Muscle of arm (tissue), 14 donors: ENCODE results near the gene ARHGEF11. TPM values are rescaled to one million over a fixed set of nuclear protein-coding genes. Genes with fewer than 3 reads are reported as not detected.
A peak's percentile ranks its signal among the peaks of the same experiment; 100 is the strongest.

ENCODE experiments used
- DNase-seq: peaks from one replicate; pipeline ENCODE4 v3.0.0-alpha.2; 2013
- long read RNA-seq, 11 donors: transcript quantifications; one replicate each; lab custom pipeline, GENCODE V29; 2026
- polyA plus RNA-seq, 12 donors: library from polyadenylated mRNA; unstranded; fragments of 120-200 nt; gene quantifications; one replicate each; pipeline ENCODE4 v1.2.1, GENCODE V29; 2013; ENCODE audit not compliant: insufficient read length in 12 of 12

The ARHGEF11 gene, protein sequence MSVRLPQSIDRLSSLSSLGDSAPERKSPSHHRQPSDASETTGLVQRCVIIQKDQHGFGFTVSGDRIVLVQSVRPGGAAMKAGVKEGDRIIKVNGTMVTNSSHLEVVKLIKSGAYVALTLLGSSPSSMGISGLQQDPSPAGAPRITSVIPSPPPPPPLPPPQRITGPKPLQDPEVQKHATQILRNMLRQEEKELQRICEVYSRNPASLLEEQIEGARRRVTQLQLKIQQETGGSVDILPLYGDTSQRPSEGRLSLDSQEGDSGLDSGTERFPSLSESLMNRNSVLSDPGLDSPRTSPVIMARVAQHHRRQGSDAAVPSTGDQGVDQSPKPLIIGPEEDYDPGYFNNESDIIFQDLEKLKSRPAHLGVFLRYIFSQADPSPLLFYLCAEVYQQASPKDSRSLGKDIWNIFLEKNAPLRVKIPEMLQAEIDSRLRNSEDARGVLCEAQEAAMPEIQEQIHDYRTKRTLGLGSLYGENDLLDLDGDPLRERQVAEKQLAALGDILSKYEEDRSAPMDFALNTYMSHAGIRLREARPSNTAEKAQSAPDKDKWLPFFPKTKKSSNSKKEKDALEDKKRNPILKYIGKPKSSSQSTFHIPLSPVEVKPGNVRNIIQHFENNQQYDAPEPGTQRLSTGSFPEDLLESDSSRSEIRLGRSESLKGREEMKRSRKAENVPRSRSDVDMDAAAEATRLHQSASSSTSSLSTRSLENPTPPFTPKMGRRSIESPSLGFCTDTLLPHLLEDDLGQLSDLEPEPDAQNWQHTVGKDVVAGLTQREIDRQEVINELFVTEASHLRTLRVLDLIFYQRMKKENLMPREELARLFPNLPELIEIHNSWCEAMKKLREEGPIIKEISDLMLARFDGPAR (N-terminal part only)
- polyA plus RNA-seq, result 10 to 100 TPM in 11 of 12 donors, not detected in 1; 18.3 to 29.1 (median 20.6) TPM
- long read RNA-seq, donor 1, partial matches to known transcripts, result 54 of 54 reads
- long read RNA-seq, donor 1, other reads (novel, unspliced or antisense), result 0 of 54 reads
- long read RNA-seq, donor 2, partial matches to known transcripts, result 6 of 6 reads
- long read RNA-seq, donor 2, other reads (novel, unspliced or antisense), result 0 of 6 reads
- long read RNA-seq, donor 3, partial matches to known transcripts, result 5 of 5 reads
- long read RNA-seq, donor 3, other reads (novel, unspliced or antisense), result 0 of 5 reads
- long read RNA-seq, donor 4, partial matches to known transcripts, result 0 of 1 reads
- long read RNA-seq, donor 4, other reads (novel, unspliced or antisense), result 0 of 1 reads
- long read RNA-seq, donor 5, full-length matches to known transcripts, result 1 of 10 reads
- long read RNA-seq, donor 5, partial matches to known transcripts, result 9 of 10 reads
- long read RNA-seq, donor 5, other reads (novel, unspliced or antisense), result 0 of 10 reads
- long read RNA-seq, donor 6, result 0 reads
- long read RNA-seq, donor 7, result 0 reads
- long read RNA-seq, donor 8, full-length matches to known transcripts, result 1 of 14 reads
- long read RNA-seq, donor 8, partial matches to known transcripts, result 13 of 14 reads
- long read RNA-seq, donor 8, other reads (novel, unspliced or antisense), result 0 of 14 reads
- long read RNA-seq, donor 9, partial matches to known transcripts, result 5 of 5 reads
- long read RNA-seq, donor 9, other reads (novel, unspliced or antisense), result 0 of 5 reads
- long read RNA-seq, donor 10, full-length matches to known transcripts, result 1 of 6 reads
- long read RNA-seq, donor 10, partial matches to known transcripts, result 5 of 6 reads
- long read RNA-seq, donor 10, other reads (novel, unspliced or antisense), result 0 of 6 reads
- long read RNA-seq, donor 11, partial matches to known transcripts, result 11 of 11 reads
- long read RNA-seq, donor 11, other reads (novel, unspliced or antisense), result 0 of 11 reads

DNA sequence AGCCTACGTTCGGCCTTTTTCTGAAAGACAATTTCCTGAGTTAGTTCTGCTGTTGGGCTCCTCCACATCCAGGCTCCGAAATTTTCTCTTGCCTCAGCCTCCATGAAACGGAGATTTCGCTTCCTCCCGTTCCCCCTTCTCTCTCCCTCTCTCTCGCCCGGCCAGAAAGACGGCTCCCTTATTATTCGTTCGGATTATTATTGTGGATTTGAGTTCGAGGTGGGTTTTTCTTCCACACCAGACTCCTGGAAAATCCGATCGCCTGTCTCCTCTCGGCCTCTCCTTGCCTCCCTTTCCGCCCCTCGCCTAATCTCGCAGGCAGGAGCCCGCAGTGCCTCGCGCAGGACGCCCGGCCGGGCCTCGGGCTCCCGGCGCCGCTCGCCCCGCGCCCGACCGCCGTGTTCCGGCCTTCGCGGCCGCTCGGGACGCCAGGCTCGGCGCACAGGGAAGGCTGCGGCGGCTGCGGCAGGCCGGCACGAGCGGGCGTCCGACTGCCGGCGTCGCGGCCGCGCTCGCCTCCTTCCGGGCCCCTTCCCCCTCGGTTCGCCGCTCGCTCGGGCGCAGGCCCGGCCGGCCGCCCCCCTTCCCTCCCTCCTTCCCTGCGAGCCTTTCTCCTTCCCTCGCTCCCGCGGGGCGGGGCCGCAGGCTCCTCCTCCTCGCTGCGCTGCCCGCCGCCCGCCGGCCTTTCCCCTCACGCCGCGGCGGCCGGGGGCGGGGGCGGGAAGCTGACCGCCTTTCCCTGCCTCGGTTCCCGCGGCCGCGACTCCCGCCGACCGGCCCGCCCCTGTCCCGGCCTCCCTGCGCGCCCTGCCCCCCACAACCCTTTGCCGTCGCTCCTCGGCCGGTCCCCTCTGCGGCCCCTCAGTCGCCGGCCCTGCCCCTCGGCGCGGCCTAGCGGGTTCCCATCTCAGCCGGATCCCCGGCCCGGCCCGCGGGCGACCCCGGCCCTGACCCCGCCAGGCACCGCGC, at the start of gene ARHGEF11:
Gene ARHGEF11, minus strand, starts transcription at position 493 of the 969 bp plus-strand sequence. CDS start 1,412 bp downstream, outside the sequence.
- DNase-seq, result peak; percentile 92

DNA sequence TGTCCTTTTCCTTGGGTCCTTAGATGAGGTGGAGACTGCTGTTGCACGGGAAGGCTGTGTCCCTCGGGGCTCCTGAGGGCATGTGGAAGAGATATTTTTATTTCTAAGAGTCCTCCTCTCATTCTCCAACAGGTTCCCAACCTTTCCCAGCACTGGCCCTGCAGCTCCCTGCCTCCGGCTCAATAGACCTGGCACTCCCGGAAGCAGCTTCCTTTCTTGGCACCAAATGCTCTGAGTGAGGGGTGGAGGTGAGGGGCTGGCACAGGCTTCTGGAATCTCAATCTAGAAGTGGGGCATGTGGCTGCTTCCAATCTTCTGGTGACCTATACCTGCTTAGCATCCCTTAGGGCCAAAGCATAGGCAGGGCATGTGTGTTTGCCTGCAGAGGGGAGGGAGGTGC, 49.5 kb upstream of the ARHGEF11 start:
- DNase-seq, result no peak

DNA sequence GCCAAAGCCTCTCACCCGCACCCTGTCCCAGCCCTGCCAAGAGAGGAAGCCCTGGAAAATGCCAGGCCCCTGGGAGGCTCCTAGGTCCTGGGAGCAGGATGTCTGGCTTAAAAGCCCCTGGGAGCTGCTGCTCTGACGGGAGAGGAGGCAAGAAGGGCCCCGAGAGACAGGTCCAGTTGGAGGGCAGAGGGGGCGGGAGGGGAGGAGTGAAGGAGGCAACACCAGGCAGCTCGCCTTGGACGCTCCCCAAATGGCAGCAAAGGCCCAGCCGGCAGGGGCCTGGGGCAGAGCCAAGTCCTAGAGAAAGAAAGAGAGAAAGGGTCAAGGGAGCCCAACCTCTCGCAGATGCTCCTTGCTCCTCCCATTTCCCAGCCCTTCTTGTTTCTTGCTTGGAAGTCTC, 47.3 kb upstream of the ARHGEF11 start:
- no peak for DNase-seq

DNA sequence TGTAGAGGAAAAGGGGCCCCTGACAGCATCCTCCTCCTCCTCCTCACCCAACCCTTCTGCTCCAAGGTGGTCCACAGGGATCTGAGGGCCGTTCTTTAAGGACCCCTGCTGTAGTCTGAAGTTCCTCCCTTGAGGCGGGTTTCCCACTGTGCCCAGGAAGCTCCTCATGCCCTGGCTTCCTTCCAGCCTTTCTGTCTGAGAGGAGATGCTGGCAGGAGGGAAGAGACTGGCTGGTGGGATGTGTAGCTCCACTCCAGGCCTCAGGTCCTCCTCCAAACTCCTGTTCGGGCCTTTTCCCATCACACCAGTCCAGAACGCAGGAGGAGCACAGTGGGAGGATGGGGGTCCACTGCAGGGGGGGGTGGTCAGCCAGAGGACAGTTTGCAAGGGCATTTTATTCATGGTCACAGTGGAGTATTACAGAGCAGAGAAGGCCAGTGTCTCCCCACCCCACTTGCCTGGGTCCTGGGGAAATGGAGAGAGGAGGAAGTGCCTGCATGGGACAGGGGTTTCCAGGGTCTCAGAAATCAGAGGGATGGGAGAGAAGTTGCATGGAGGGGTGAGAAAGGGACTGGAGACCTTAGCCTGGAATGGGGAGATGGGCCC, 46.2 kb upstream of the ARHGEF11 start:
- DNase-seq, result no peak

DNA sequence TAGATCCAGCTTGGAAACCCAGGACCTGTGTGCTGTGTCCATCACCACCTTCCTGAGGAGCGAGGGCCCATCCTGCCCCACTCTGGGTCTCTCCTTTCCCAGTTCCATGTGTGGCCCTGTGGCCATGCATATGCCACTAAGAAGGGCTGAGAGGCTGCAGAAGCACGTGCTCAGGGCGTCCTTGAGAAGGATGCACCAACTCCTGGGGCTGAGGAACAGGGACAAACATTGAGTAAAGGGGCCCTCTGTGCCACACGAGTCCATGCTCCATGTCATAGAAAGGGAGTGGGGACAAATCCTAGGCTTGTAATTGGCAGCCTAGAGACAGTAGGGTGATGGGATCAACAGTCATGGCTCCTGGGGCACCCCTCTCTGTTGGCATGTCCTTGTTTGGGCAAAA, 45.6 kb upstream of the ARHGEF11 start:
- no peak for DNase-seq

DNA sequence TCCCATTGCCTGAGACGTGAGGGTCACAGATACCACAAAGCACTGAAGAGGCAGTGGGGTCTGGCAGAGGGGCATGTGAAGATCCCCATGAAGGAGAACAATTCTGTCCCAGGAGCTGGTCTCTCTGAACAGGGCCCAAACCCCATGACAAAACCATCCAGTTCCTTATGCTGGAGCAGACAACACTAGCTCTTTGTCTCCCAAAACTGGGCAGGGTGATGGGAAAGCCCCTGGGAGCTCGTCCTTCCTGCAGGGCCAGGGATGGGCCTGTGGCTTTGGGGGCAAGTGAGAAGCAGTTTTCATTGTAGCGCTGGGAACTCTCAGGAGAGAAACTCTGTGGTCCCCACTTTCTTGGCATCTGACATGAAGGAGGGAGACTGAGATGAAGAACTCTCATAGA, 45.2 kb upstream of the ARHGEF11 start:
- no peak for DNase-seq

DNA sequence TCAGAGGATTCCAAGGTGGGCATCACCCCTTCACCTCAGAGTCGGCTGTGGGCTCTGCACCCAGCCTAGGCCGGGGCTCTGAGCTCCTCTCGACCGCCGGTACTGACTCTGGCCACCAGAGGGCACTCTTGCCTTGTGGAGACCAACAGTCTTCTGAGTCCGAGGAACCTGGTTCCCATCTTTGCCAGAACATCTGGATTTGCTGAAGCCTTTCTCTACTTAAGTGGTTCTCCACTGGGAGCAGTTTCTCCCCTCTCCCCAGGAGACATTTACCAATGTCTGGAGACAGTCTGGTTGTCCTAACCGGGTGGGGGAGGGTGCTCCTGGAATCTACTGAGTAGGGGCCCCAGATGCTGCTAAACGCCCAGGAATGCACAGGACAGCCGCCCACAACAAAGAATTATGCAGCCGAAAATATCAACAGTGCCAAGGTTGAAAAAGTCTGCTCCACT, 44.7 kb upstream of the ARHGEF11 start:
- peak; percentile 91 for DNase-seq

DNA sequence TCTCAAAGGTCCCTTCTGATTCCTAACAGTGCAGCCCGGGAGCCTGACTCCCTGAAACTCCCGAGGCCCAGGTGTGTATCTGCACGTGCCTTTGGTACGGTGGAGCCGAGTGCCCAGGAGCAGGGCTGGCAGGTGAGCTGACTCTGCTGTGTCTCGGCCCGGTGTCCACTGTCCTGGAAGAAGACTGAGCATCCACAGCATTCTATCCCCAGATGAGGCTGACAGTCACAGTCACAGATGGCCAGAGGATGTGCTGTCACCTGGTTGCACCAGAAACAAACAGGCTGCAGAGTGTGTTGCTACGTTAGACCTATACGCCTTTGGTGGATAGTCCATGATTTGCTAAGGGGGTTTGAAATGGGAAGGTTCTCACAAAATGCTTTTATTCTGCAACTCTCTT, 44.2 kb upstream of the ARHGEF11 start:
- DNase-seq, result no peak

DNA sequence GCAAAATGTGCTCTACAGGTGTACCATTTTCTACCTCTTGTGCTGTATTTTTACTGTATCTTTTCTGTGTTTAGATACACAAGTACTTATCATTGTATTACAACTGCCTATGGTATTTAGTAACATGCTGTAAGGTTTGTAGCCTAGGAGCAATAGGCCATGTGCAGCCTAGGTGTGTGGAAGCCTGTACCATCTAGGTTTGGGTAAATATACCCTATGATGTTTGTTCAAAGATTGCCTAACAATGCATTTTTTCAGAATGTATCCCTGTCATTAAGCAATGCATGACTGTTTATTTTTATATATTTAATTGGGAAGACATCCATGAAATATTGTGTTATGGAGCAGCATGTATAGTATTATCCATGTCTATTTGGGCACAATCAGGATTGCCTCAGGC, 43.1 kb upstream of the ARHGEF11 start:
- DNase-seq, result no peak

DNA sequence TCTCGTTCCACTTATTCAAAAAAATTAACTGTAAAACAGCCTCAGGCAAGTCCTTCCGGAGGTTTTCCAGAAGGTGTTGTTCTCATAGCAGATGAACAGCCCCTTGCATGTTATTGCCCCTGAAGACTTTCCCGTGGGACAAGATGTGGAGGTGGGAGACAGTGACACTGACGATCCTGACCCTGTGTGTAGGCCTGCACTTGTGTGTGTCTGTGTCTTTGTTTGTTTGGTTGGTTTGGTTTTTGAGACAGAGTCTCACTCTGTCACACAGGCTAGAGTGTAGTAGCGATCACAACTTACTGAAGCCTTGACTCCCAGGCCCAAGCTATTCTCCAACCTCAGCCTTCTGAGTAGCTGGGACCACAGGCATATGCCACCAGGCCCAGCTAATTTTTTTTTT, 41.5 kb upstream of the ARHGEF11 start:
- DNase-seq, result no peak

DNA sequence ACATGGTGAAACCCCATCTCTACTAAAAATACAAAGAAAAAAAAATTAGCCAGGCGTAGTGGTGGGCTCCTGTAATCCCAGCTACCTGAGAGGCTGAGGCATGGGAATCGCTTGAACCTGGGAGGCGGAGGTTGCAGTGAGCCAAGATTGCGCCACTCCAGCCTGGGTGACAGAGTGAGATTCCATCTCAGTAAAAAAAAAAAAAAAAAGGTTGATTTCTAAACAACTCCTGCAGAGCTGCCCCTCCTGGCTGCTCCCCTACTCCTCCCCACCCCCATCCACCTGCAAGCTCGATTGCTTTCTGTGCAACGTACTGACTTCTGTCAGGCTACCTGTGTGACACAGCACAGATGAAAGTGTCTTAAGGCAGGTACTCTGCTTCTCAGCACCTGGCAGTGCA, 40.8 kb upstream of the ARHGEF11 start:
- no peak for DNase-seq

DNA sequence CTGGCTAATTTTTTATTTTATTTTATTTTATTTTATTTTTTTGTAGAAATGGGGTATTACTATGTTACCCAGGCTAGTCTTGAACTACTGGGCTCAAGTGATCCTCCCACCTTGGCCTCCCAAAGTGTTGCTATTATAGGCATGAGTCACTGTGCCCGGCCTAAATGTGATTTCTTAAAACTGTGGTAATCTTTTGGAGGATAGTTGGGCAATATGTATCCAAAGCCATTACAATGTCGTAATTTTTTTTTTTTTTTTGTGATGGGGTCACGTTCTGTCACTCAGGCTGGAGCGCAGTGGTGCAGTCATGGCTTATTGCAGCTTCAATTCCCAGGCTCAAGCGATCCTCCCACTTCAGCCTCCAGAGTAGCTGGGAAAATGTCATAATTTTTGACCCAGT, 39.9 kb upstream of the ARHGEF11 start:
- DNase-seq, result no peak

DNA sequence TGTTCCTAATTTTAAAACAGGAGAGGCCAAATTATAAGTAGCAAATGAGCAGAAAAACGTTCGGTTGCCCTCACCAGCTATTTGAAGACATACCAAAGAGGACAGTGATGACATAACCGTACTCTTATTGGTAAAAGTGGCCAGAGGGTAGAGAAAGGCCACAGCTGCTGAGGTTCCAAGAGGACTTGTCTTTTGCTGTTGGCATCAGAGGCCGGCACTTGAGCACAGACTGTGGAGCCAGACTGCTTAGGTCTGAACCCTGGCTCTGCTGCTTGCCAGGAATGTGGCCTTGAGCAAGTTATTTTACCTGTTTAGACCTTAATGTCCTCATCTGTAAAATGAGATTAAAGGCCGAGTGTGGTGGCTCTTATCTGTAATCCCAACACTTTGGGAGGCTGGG, 39.2 kb upstream of the ARHGEF11 start:
- no peak for DNase-seq

DNA sequence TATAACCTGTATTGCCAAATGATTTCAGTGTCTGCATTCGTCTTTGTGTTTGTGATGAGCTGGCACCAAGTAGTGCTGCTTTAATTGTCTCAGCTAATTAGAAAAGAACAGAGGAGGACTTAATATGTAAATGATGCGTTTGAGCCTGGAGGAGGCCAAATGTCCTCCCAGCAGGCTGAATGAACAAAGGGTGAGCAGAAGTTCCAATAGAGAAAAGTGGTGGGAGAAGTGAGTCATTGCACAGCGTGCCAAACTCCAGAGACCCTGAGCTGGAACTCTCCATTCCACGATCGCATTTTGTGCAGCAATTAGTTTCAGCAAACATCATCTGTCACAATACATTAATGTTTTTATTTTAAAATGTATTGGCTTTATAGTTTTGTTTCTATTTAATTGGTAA, 36.2 kb upstream of the ARHGEF11 start:
- DNase-seq, result no peak

DNA sequence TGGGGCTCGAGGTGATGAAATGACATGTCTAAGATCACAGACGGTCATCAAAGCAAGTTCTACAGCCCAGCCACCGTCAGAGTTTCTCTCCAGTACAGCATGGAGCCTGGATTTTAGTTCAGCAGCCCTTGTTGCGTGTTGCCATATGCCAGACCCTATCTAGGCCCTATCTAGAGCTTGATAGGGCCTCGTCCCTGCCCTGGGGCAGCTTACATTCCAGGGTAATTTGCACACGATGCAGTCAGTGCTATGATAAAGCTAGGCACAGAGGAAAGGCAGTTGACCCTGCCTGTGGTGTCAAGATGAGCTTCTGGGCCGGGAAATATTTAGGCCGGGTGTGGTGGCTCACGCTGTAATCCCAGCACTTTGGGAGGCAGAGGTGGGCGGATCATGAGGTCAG, 35.2 kb upstream of the ARHGEF11 start:
- no peak for DNase-seq

DNA sequence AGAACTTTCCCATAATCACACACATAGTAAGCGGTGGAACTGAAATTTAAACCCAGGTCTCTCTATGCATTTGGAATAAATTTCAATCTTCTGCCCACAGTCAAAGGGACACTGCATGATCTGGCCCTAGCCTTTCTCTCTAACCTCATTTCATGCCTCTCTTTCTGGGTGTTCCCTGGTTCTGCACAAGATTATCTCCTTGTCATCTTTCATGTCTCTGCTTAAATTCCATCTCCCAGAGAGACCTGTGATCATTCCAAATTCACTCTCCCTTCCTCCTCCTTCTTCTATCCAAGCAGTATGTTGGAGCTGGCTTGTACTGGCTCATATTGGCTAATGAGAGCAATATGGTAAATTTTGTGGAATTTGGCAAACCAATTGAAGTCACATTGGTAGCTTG, 31.9 kb upstream of the ARHGEF11 start:
- DNase-seq, result no peak

DNA sequence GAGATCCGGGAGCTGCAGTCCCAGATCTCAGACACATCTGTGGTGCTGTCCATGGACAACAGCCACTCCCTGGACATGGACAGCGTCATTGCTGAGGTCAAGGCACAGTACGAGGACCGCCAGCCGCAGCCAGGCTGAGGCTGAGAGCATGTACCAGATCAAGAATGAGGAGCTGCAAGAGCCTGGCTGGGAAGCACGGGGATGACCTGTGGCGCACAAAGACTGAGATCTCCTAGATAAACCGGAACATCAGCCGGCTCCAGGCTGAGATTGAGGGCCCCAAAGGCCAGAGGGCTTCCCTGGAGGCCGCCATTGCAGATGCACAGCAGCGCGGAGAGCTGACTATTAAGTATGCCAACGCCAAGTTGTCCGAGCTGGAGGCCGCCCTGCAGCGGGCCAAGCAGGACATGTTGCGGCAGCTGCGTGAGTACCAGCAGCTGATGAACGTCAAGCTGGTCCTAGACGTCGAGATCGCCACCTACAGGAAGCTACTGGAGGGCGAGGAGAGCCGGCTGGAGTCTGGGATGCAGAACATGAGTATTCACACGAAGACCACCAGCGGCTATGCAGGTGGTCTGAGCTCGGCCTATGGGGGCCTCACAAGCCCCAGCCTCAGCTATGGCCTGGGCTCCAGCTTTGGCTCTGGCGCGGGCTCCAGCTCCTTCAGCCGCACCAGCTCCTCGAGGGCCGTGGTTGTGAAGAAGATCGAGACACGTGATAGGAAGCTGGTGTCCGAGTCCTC, 28.6 kb upstream of the ARHGEF11 start:
- DNase-seq, result peak; percentile 51

DNA sequence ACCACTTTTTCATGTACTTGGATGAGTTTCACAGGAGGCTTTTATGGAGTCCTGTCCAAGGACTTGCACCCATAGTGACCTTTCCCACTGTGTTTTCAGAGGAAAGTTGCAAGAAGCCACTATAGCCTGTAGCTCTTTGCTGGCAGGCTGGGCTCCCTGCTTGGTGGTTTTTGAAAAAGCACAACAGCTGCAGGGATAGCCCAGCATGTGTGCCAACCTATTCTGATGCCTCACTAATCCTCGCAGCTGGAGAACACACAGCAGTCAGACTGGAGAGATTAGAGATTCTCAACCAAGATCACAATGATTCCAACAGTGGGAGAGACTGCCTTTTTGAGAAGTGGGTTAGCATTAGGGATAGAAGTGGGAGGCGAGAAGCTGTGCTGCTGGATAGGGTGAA, 24.1 kb upstream of the ARHGEF11 start:
- DNase-seq, result peak; percentile 30
